Mesenchymal stem cell (in vitro differentiated cells and primary cell): ENCODE results near the gene ANO6.
"Not testable (repeated sequence)": the region's sequence is repeated elsewhere in the genome, so short reads cannot be mapped to it uniquely, and the experiment has no call there.

Source experiments
- DNase-seq: peaks from one replicate; pipeline ENCODE4 v3.0.0-alpha.2; 2013
- H2AFZ ChIP-seq: one replicate; pipeline ENCODE4 v1.6.1; 2013; ENCODE audit warnings: low read depth, mild to moderate bottlenecking, control low read depth, inconsistent platforms, low read length, moderate library complexity
- H2AK5ac ChIP-seq: 2 replicates; pipeline ENCODE4 v1.6.1; 2013; ENCODE audit warnings: low read length, moderate library complexity, mild to moderate bottlenecking, inconsistent platforms; ENCODE audit not compliant: severe bottlenecking
- H2BK120ac ChIP-seq: one replicate; pipeline ENCODE4 v1.6.1; 2013; ENCODE audit warnings: low read depth, mild to moderate bottlenecking, inconsistent platforms, low read length, moderate library complexity
- H2BK12ac ChIP-seq, 2 experiments: one replicate each; pipeline ENCODE4 v1.6.1; 2013; ENCODE audit warnings: inconsistent platforms in 2 of 2, low read length in 2 of 2, mild to moderate bottlenecking in 2 of 2, moderate library complexity in 2 of 2, control low read depth in 1 of 2
- H2BK15ac ChIP-seq: one replicate; pipeline ENCODE4 v1.6.1; 2013; ENCODE audit warnings: mild to moderate bottlenecking, low read depth, inconsistent platforms; ENCODE audit not compliant: poor library complexity, severe bottlenecking
- H2BK5ac ChIP-seq: 2 replicates; pipeline ENCODE4 v1.6.1; 2013; ENCODE audit warnings: low read depth, mild to moderate bottlenecking, low read length, control low read depth, inconsistent platforms; ENCODE audit not compliant: poor library complexity, severe bottlenecking
- H3K14ac ChIP-seq, 2 experiments: one replicate each; pipeline ENCODE4 v1.6.1; 2013; ENCODE audit warnings: inconsistent platforms in 2 of 2, low read length in 2 of 2, control low read depth in 1 of 2, mild to moderate bottlenecking in 1 of 2, moderate library complexity in 1 of 2
- H3K18ac ChIP-seq, 2 experiments: one replicate each; pipeline ENCODE4 v1.6.1; 2013; ENCODE audit warnings: inconsistent platforms in 2 of 2, low read length in 2 of 2, control low read depth in 1 of 2, low read depth in 1 of 2, mild to moderate bottlenecking in 1 of 2
- H3K23ac ChIP-seq, 2 experiments: one replicate each; pipeline ENCODE4 v1.6.1; 2013; ENCODE audit warnings: inconsistent platforms in 2 of 2, low read length in 2 of 2, mild to moderate bottlenecking in 2 of 2, moderate library complexity in 2 of 2, control low read depth in 1 of 2
- H3K27ac ChIP-seq: 2 replicates; pipeline ENCODE4 v1.5.1; 2013; ENCODE audit warnings: mild to moderate bottlenecking, moderate library complexity, low read length, control low read depth, inconsistent platforms; ENCODE audit not compliant: poor library complexity, severe bottlenecking
- H3K27me3 ChIP-seq, 2 experiments: 2 replicates each; pipeline versions ENCODE4 v1.6.1 to v1.7.0; 2013; ENCODE audit warnings: low read length in 2 of 2, mild to moderate bottlenecking in 2 of 2, moderate library complexity in 2 of 2, control low read depth in 1 of 2, inconsistent platforms in 1 of 2; ENCODE audit not compliant: control insufficient read depth in 1 of 2, insufficient read depth in 1 of 2
- H3K36me3 ChIP-seq, 2 experiments: 2 replicates each; pipeline versions ENCODE4 v1.6.1 to v1.7.0; 2013; ENCODE audit warnings: low read length in 2 of 2, control low read depth in 1 of 2, inconsistent platforms in 1 of 2, low read depth in 1 of 2, mild to moderate bottlenecking in 1 of 2; ENCODE audit not compliant: insufficient read depth in 2 of 2, control insufficient read depth in 1 of 2
- H3K4ac ChIP-seq, 2 experiments: one replicate each; pipeline ENCODE4 v1.6.1; 2013; ENCODE audit warnings: inconsistent platforms in 2 of 2, low read length in 2 of 2, mild to moderate bottlenecking in 2 of 2, moderate library complexity in 2 of 2, control low read depth in 1 of 2, low read depth in 1 of 2
- H3K4me1 ChIP-seq: 2 replicates; pipeline ENCODE4 v1.6.1; 2013; ENCODE audit warnings: low read depth, low read length, control low read depth; ENCODE audit not compliant: control insufficient read depth, insufficient read depth
- H3K4me2 ChIP-seq: 2 replicates; pipeline ENCODE4 v1.6.1; 2013; ENCODE audit warnings: low read length, mild to moderate bottlenecking, inconsistent platforms; ENCODE audit not compliant: poor library complexity, severe bottlenecking
- H3K4me3 ChIP-seq, 2 experiments: 2 replicates each; pipeline versions ENCODE4 v1.5.1 to v1.7.0; 2013; ENCODE audit warnings: low read length in 2 of 2, mild to moderate bottlenecking in 2 of 2, control low read depth in 1 of 2, low read depth in 1 of 2; ENCODE audit not compliant: insufficient read depth in 1 of 2
- H3K79me1 ChIP-seq: replicated peaks from 2 replicates; pipeline ENCODE4 v1.6.1; 2013; ENCODE audit warnings: mild to moderate bottlenecking, control low read depth, low read length, inconsistent platforms; ENCODE audit not compliant: poor library complexity, severe bottlenecking
- H3K9ac ChIP-seq: 2 replicates; pipeline ENCODE4 v1.7.0; 2013; ENCODE audit warnings: mild to moderate bottlenecking, low read length, moderate library complexity
- H3K9me3 ChIP-seq: 2 replicates; pipeline ENCODE4 v1.7.0; 2013; ENCODE audit warnings: mild to moderate bottlenecking, low read length; ENCODE audit not compliant: control insufficient read depth
- H4K8ac ChIP-seq: one replicate; pipeline ENCODE4 v1.6.1; 2013; ENCODE audit warnings: inconsistent platforms, mild to moderate bottlenecking, low read length, moderate library complexity
- H4K91ac ChIP-seq: one replicate; pipeline ENCODE4 v1.6.1; 2013; ENCODE audit warnings: mild to moderate bottlenecking, low read length, inconsistent platforms
- WGBS: methylation state at CpG from one replicate; pipeline ENCODE4 v1.1.7; 2013; ENCODE audit warnings: mixed read lengths; 5-methylcytosine and 5-hydroxymethylcytosine counted together

ANO6 gene

DNA sequence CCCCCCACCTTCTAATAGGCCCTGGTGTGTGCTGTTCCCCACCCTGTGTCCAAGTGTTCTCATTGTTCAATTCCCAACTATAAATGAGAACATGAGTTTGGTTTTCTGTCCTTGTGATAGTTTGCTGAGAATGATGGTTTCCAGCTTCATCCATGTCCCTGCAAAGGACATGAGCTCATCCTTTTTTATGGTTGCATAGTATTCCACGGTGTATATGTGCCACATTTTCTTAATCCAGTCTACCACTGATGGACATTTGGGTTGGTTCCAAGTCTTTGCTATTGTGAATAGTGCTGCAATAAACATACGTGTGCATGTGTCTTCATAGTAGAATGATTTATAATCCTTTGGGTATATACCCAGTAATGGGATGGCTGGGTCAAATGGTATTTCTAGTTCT is 20.5 kb downstream of the ANO6 start:
- not testable (repeated sequence) for H2BK15ac ChIP-seq, H3K23ac ChIP-seq, H3K4ac ChIP-seq, H2BK5ac ChIP-seq, H2BK12ac ChIP-seq, H3K4me2 ChIP-seq, H2BK120ac ChIP-seq, H3K79me1 ChIP-seq, H2AFZ ChIP-seq, H3K9ac ChIP-seq, H3K4me3 ChIP-seq, H3K36me3 ChIP-seq, H3K18ac ChIP-seq, H3K27me3 ChIP-seq, H3K9me3 ChIP-seq, H3K14ac ChIP-seq, H4K91ac ChIP-seq, H3K4me1 ChIP-seq, H4K8ac ChIP-seq, DNase-seq
- no CpG with 5 or more reads among the region's 2 CpGs for WGBS
- Histone ChIP-seq H3K27ac (peak overlapping the region; percentile 32), H2AK5ac (peak overlapping the region; percentile 66)

DNA sequence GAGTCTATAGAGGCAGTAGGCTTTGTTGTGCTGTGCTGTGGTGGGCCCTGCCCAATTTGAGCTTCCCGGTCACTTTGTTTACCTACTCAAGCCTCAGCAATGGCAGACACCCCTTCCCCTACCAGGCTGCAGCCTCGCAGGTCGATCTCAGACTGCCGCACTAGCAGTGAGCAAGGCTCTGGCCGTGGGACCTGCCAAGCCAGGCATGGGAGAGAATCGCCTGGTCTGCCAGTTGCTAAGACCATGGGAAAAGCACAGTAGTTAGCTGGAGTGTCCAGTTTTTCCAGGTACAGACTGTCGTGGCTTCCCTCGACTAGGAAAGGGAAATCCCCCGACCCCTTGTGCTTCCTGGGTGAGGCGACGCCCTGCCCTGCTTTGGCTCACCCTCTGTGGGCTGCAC is 26.3 kb downstream of the ANO6 start:
- Histone ChIP-seq H3K4me3 (no peak overlapping the region), H2BK5ac (no peak overlapping the region), H4K8ac (no peak overlapping the region), H2BK12ac (peak overlapping the region in 1 of 2 experiments; percentile 78), H3K23ac (no peak overlapping the region), H3K18ac (no peak overlapping the region), H3K4me2 (no peak overlapping the region), H2BK120ac (no peak overlapping the region), H3K36me3 (peaks cover 0 to 8% of the 10 kb centered on the region in 2 experiments), H2AK5ac (no peak overlapping the region), H2BK15ac (no peak overlapping the region), H3K27me3 (no peaks in the 10 kb centered on the region), H3K9ac (no peak overlapping the region), H3K4me1 (peaks cover 5% of the 10 kb centered on the region), H3K4ac (peak overlapping the region in 1 of 2 experiments; percentile 15), H3K14ac (no peak overlapping the region), H3K79me1 (peaks cover 22% of the 10 kb centered on the region), H2AFZ (no peak overlapping the region), H4K91ac (peak overlapping the region; percentile 50), H3K27ac (no peak overlapping the region), H3K9me3 (no peaks in the 10 kb centered on the region)
- DNase-seq: no peak
- WGBS: 95% methylated on average over 11 of the region's 11 CpGs

DNA sequence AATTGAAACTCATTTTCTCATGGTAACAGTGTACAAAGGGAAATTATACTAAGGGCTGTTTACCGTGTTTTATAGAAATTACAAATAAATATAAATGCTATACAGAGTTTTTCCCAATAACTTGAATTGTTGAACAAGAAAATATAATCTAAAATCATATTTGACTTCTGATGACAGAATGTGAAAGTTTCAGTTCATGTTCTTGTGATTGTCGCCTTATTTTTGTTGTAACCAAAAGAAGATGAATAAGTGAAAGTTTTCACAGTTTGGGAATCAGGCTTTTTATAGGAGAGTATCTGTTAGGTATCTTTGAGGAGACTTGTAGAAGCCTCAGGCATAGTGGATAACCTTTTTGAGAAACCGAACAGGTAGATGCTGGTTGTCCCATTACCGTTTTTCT is 28.1 kb downstream of the ANO6 start:
- Histone ChIP-seq H4K8ac (no peak overlapping the region), H2BK120ac (no peak overlapping the region), H2BK5ac (no peak overlapping the region), H3K18ac (no peak overlapping the region), H3K9ac (peak overlapping the region; percentile 60), H3K4me3 (no peak overlapping the region), H3K4me1 (peaks cover 5% of the 10 kb centered on the region), H3K4ac (no peak overlapping the region), H3K27ac (no peak overlapping the region), H2BK12ac (no peak overlapping the region), H3K4me2 (no peak overlapping the region), H4K91ac (no peak overlapping the region), H3K23ac (no peak overlapping the region), H3K14ac (no peak overlapping the region), H3K79me1 (peaks cover 31% of the 10 kb centered on the region), H2AFZ (no peak overlapping the region), H3K9me3 (no peaks in the 10 kb centered on the region), H2AK5ac (no peak overlapping the region), H3K27me3 (no peaks in the 10 kb centered on the region), H3K36me3 (peaks cover 0 to 8% of the 10 kb centered on the region in 2 experiments), H2BK15ac (no peak overlapping the region)
- 95% methylated on average over 3 of the region's 4 CpGs for WGBS
- DNase-seq: no peak

DNA sequence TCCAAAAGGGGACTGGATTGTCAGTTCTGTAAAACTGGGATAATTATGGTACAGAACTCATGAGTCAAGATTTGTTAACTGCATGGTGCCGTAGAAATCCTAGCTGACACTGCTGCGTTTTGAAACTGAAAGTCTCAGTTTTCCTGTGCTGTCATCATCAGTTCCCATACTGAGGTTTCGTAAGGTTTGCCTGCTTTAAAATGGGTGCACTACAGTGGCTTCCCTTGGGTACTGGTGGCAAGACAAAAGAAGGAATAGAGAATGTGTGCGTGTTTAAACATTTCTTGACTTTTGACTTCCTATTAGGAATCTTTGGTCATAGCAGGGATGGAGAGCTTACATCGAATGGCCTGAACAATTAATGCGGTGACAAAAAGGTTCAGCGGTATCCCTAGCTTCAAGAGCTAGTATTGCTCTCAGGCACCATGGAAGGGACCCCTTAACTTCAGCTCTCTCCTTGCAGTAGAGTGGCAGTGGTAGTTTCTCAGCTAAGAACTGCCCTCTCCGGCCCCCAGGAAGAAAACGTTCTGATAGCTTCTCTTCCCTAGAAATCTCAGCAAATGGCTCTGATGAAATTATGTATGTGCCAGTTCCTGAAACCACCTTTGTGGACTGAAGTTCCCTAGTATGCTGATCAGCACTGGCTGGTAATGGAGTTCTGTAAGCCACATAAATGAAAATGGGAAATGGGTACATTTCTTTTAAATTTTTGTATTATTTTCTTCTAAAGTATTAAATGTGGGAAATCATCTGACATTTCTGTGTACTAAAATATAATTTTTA is 28.9 kb downstream of the ANO6 start:
- Histone ChIP-seq H3K27me3 (no peaks in the 10 kb centered on the region), H3K27ac (no peak overlapping the region), H3K79me1 (peaks cover 31% of the 10 kb centered on the region), H2AFZ (no peak overlapping the region), H2BK5ac (no peak overlapping the region), H3K14ac (no peak overlapping the region), H3K4me1 (peaks cover 5% of the 10 kb centered on the region), H3K36me3 (peaks cover 0 to 8% of the 10 kb centered on the region in 2 experiments), H4K91ac (peak overlapping the region; percentile 61), H4K8ac (no peak overlapping the region), H3K23ac (no peak overlapping the region), H3K9ac (peak overlapping the region; percentile 60), H3K9me3 (no peaks in the 10 kb centered on the region), H2BK12ac (peak overlapping the region in 1 of 2 experiments; percentile 37), H2BK120ac (no peak overlapping the region), H3K4ac (no peak overlapping the region), H2AK5ac (peak overlapping the region; percentile 70), H3K4me2 (peak overlapping the region; percentile 67), H3K18ac (peak overlapping the region in 1 of 2 experiments; percentile 75), H3K4me3 (peak overlapping the region in 1 of 2 experiments; percentile 62), H2BK15ac (no peak overlapping the region)
- peak; percentile 86 for DNase-seq
- 84% methylated on average over 9 of the region's 9 CpGs for WGBS
